Muscle layer of colon (tissue), 2 donors: ENCODE measurements around the gene CAPN1.
"Not testable (repeated sequence)": the region's sequence is repeated elsewhere in the genome, so short reads cannot be mapped to it uniquely, and the experiment has no call there.

ENCODE experiments used
- H3K27ac ChIP-seq: one replicate; pipeline ENCODE4 v1.7.0; 2013; ENCODE audit warnings: low read depth, mild to moderate bottlenecking, low read length, moderate library complexity
- H3K27me3 ChIP-seq, 2 donors: one replicate each; pipeline ENCODE4 v1.7.0; 2013; ENCODE audit warnings: low read length in 2 of 2, mild to moderate bottlenecking in 2 of 2; ENCODE audit not compliant: insufficient read depth in 2 of 2, control insufficient read depth in 1 of 2
- H3K36me3 ChIP-seq: one replicate; pipeline ENCODE4 v1.7.0; 2013; ENCODE audit warnings: mild to moderate bottlenecking, low read length; ENCODE audit not compliant: insufficient read depth
- H3K4me1 ChIP-seq: one replicate; pipeline ENCODE4 v1.7.0; 2013; ENCODE audit warnings: mild to moderate bottlenecking, low read length; ENCODE audit not compliant: insufficient read depth
- H3K4me3 ChIP-seq, 2 donors: one replicate each; pipeline ENCODE4 v1.7.0; 2013; ENCODE audit warnings: low read length in 2 of 2, low read depth in 1 of 2, mild to moderate bottlenecking in 1 of 2, moderate library complexity in 1 of 2
- H3K9ac ChIP-seq: one replicate; pipeline ENCODE4 v1.7.0; 2013; ENCODE audit warnings: low read length
- H3K9me3 ChIP-seq: one replicate; pipeline ENCODE4 v1.7.0; 2013; ENCODE audit warnings: mild to moderate bottlenecking, low read length
- donor health status: abdominal sarcoma.
- donor health status: Adenocarcinoma of cecum.

Gene CAPN1

DNA sequence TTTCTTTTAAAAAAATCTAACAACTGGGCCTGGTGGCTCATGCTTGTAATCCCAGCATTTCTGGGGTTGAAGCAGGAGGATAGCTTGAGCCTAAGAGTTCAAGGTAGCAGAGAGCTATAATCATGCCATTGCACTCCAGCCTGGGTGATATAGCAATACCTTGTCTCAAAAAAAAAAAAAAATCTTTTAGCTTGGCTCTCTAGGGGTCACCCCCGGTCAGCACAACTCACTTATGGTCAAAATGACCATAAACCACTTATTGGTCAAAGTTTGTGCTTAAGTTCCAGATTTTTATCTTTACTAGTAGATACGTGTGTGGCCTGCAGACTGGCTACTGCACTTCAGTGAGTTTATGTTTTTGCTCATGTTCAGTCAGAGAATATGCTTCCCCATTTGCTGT lies 18.0 kb upstream of the CAPN1 start:
- H3K27ac ChIP-seq, result no peak overlapping the region
- H3K27me3 ChIP-seq, result no peaks in the 10 kb centered on the region
- H3K4me3 ChIP-seq, result no peak overlapping the region
- no peaks in the 10 kb centered on the region for H3K4me1 ChIP-seq
- H3K9ac ChIP-seq, result no peak overlapping the region
- no peaks in the 10 kb centered on the region for H3K9me3 ChIP-seq
- no peaks in the 10 kb centered on the region for H3K36me3 ChIP-seq

DNA sequence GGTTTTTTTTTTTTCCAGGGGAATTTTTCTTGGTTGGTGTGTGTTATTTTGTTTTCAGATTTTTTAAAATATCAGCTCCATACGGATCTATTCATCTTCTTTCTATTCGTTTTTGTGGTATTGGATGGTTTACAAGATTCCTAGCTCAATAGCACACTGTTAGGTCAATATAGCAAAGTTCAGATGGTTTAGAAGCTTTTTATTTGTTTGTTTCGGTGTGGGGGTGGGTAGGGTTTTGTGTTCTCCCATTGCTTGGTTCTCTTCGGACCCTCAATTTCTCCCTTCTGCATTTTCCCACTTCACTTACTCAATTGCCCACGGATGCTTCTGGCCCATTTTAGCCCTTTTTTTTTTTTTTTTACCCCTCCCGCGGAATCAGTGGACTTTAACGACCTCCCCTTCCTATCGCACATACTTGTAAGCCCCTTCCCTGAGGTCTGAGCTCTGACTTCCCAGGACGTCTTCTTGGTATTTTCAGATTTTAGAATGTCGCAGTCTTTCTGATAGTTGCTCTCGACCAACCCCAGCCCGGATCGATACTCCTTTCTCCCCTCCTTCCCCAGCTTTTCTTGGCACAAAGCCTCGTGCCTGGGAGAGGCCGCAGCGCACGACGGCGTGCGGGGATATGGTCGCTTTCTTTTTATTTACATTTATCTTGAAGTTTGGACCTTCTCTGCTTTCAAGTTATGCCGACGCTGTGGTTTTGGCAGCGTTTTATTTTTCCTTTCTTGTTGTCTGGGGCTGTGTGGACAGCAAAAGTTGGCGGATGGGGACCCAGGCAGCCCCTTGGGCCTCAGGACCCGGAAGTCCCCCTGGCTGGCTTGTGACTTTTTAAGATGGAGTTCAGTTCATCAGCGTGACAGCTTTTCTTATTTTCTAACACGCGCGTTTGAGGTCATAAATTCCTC lies 16.1 kb upstream of the CAPN1 start:
- Histone ChIP-seq H3K27ac (no peak overlapping the region), H3K9ac (no peak overlapping the region), H3K36me3 (no peaks in the 10 kb centered on the region)

DNA sequence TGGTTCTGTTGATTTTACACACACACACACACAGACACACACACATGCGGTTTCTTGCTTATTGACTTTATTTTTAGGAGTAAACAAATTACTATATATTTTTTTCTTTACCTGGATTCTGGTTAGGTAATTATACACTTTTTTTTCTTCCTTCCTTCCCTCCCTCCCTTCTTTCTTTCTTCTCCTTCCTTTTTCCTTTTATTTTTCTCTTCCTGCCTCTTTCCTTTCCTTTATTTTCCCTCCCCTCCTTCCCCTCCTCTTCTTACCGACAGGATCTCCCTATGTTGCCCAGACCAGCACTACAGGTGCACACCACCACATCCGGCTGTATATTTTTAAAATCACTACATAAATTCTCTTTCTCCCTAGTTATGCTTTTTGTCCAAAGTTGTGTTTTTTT lies 14.8 kb upstream of the CAPN1 start:
- Histone ChIP-seq H3K4me1 (no peaks in the 10 kb centered on the region), H3K27ac (no peak overlapping the region), H3K9ac (no peak overlapping the region), H3K36me3 (no peaks in the 10 kb centered on the region), H3K27me3 (no peaks in the 10 kb centered on the region), H3K4me3 (no peak overlapping the region), H3K9me3 (no peaks in the 10 kb centered on the region)

More for the DNA sequence above, 16.1 kb upstream of the CAPN1 start:
- Histone ChIP-seq H3K4me3 (peak overlapping the region in 1 of 2 donors; percentile 27), H3K27me3 (no peaks in the 10 kb centered on the region), H3K4me1 (no peaks in the 10 kb centered on the region), H3K9me3 (no peaks in the 10 kb centered on the region)

- Histone ChIP-seq H3K4me3 (no peak overlapping the region), H3K4me1 (no peaks in the 10 kb centered on the region), H3K27ac (no peak overlapping the region)
Measured at GRCh38 chr11:65167656-65168055, 14.1 kb upstream of the CAPN1 start.

GRCh38 chr11:65169164-65169641 lies 12.5 kb upstream of the CAPN1 start:
- Histone ChIP-seq H3K9me3 (no peaks in the 10 kb centered on the region), H3K27me3 (no peaks in the 10 kb centered on the region), H3K36me3 (no peaks in the 10 kb centered on the region), H3K9ac (no peak overlapping the region), H3K4me1 (no peaks in the 10 kb centered on the region), H3K27ac (no peak overlapping the region), H3K4me3 (no peak overlapping the region)

More at GRCh38 chr11:65167656-65168055, 14.1 kb upstream of the CAPN1 start:
- H3K27me3 ChIP-seq, result no peaks in the 10 kb centered on the region
- no peaks in the 10 kb centered on the region for H3K9me3 ChIP-seq
- no peaks in the 10 kb centered on the region for H3K36me3 ChIP-seq
- no peak overlapping the region for H3K9ac ChIP-seq

DNA sequence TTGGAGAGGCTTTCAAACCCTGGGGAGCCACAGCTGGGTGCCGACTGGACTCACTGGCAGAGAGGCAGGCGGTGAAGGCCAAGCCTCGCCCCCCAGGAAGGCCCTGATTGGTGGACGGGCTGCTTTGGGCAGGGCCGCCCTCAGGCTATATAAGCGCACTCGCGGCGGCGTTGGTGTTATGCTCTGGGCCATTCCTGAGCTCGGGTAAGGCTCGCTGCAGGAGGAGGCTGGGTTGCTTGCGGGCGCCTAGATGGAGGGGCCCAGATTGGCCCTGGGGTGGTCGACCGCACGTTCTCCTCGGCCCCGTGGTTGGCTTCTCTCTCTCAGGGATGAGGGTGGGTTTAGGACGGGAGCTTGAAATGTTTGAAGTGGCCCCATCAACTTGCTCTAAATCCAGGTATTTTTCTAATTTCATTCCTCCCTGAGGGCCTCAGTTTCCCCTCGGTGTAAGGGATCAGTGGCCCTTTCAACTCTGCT lies 11.6 kb upstream of the CAPN1 start, which contains the start of gene SPDYC:
SPDYC (plus strand) TSS at position 176 of the 477 bp plus-strand sequence. CDS start 1,125 bp downstream, outside the sequence.
- Histone ChIP-seq H3K4me3 (no peak within 1 kb of the TSS), H3K4me1 (no peaks in the 10 kb centered on the region), H3K9me3 (no peaks in the 10 kb centered on the region), H3K27me3 (no peaks in the 10 kb centered on the region), H3K36me3 (no peaks in the 10 kb centered on the region), H3K27ac (no peak within 1 kb of the TSS), H3K9ac (no peak within 1 kb of the TSS)

DNA sequence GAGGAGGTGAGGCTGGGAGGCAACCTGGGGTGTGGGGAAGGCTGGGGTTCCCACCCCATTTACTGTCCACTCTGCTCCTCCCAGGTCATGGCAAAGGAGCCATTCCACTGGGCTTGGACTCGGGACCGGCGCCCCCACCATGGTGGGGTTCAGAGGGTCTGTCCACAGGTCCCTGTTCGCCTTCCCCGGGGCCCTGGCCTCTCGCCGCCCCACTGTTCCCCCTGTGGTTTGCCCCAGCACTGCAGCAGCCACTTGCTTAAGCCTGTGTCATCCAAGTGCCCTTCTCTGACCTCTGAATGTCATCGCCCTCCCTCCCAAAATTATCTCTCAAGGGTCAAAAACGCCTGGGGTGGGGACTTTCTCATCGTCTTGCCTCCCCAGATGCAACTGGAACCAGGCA lies 9.1 kb upstream of the CAPN1 start:
- Histone ChIP-seq H3K9me3 (no peaks in the 10 kb centered on the region), H3K27me3 (no peaks in the 10 kb centered on the region), H3K36me3 (no peaks in the 10 kb centered on the region), H3K27ac (no peak overlapping the region), H3K9ac (no peak overlapping the region), H3K4me3 (no peak overlapping the region), H3K4me1 (no peaks in the 10 kb centered on the region)

GRCh38 chr11:65174571-65175010 lies 7.1 kb upstream of the CAPN1 start:
- not testable (repeated sequence) for H3K9ac ChIP-seq, H3K9me3 ChIP-seq, H3K27me3 ChIP-seq, H3K36me3 ChIP-seq, H3K4me3 ChIP-seq, H3K27ac ChIP-seq, H3K4me1 ChIP-seq

DNA sequence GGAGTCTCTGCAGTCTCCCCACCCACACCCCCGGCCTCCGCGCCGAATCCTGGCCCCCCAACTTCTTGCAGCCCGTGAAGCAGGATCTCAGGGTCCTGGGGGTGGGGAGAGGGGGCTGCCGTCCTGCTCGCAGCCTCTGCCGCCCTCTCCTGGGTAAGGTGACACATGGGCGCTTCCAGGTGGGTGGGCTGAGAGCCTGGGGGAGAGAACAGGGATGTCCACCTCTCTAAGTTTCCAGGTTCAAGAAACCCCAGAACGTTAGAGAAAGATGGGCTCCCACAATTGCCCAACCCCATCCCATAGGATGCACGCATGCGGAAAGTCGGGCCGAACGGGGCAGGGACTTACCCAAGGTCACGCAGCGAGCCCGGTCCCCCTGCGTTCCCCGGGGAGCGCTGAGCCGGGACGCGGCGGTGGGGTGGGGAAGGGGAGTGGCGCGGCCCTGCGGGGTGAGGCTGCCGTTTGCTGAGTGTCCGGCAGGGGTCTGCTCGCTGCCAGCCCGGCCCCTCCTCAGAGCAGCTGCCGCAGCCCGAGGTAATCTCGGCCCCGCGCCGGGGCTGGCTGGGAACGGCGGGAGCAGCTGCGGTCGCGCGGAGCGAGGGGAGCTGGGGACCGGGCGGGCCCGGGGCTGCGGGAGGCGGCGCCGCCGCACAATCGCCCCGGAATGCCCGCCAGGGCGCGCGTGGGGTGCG lies 705 bp upstream of the CAPN1 start:
- Histone ChIP-seq H3K27me3 (no peaks in the 10 kb centered on the region), H3K4me3 (peak overlapping the region; percentile 74 to 95), H3K36me3 (peaks cover 6% of the 10 kb centered on the region), H3K9me3 (no peaks in the 10 kb centered on the region), H3K27ac (peak overlapping the region; percentile 62), H3K9ac (no peak overlapping the region), H3K4me1 (peaks cover 26% of the 10 kb centered on the region)

DNA sequence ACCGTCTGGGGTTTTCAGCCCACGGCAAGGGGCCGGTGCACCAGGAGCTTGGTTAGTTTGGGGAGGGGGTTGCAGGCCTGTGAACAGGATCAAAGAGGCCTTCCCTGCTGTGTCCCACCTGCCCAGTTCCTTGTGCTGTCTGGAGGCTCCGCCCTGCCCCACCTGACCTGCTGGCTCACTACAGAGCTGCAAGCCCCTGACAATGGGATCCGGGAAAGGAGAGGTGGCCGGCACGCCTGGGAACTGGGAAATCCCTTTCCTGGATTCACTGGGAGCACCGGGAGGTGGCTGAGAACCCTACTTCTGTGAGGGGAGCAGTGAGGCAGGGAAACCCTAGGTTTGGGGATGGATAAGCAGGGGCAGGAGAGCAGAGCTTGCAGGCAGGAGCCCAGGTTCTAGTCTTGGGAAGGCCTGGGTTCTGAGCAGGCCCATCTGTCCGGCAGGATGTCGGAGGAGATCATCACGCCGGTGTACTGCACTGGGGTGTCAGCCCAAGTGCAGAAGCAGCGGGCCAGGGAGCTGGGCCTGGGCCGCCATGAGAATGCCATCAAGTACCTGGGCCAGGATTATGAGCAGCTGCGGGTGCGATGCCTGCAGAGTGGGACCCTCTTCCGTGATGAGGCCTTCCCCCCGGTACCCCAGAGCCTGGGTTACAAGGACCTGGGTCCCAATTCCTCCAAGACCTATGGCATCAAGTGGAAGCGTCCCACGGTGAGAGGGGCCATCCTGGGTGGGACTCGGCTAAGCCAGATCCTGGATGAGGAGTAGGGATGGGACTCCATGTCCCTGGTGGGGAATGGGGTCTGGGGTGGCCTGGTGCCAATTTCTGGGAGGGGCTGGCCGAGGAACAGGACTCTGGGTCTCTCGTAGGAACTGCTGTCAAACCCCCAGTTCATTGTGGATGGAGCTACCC lies 786 bp downstream of the CAPN1 start:
- H3K4me1 ChIP-seq, result peaks cover 26% of the 10 kb centered on the region
- no peaks in the 10 kb centered on the region for H3K9me3 ChIP-seq
- no peaks in the 10 kb centered on the region for H3K27me3 ChIP-seq
- peak overlapping the region; percentile 74 to 95 for H3K4me3 ChIP-seq
- H3K27ac ChIP-seq, result peak overlapping the region; percentile 83
- peaks cover 19% of the 10 kb centered on the region for H3K36me3 ChIP-seq
- peak overlapping the region; percentile 84 for H3K9ac ChIP-seq
